G401.6 (cell line): ENCODE results near the gene ZNF362.
"Not testable (repeated sequence)": the region's sequence is repeated elsewhere in the genome, so short reads cannot be mapped to it uniquely, and the experiment has no call there.

ENCODE experiments used
- FAIRE-seq: peaks from 2 replicates; lab custom pipeline; 2012; peaks lifted over from hg19 to GRCh38; lab: Jason Lieb, UNC

Gene ZNF362

GRCh38 chr1:33306653-33307493, 50.6 kb downstream of the ZNF362 start:
- FAIRE-seq, result no peak

GRCh38 chr1:33307494-33307864, 51.2 kb downstream of the ZNF362 start:
- no peak for FAIRE-seq

- not testable (repeated sequence) for FAIRE-seq
Measured at GRCh38 chr1:33309351-33309750, 53.1 kb downstream of the ZNF362 start.

- no peak for FAIRE-seq
Measured at GRCh38 chr1:33310702-33311101, 54.4 kb downstream of the ZNF362 start.

GRCh38 chr1:33311706-33312412, 55.6 kb downstream of the ZNF362 start:
- no peak for FAIRE-seq

GRCh38 chr1:33312413-33312749, 56.1 kb downstream of the ZNF362 start:
- no peak for FAIRE-seq

GRCh38 chr1:33314416-33314815, 58.1 kb downstream of the ZNF362 start:
- no peak for FAIRE-seq

GRCh38 chr1:33316601-33317000, 60.3 kb downstream of the ZNF362 start:
- no peak for FAIRE-seq

GRCh38 chr1:33317354-33317753, 61.1 kb downstream of the ZNF362 start:
- no peak for FAIRE-seq

- FAIRE-seq, result no peak
Measured at GRCh38 chr1:33317946-33318345, 61.7 kb downstream of the ZNF362 start.

- FAIRE-seq, result no peak
Measured at GRCh38 chr1:33319186-33319948, 63.1 kb downstream of the ZNF362 start.

- no peak for FAIRE-seq
Measured at GRCh38 chr1:33319949-33320618, 63.8 kb downstream of the ZNF362 start.

- FAIRE-seq, result no peak
Measured at GRCh38 chr1:33320619-33321165, 64.4 kb downstream of the ZNF362 start, which contains the start of gene A3GALT2. TSS of gene A3GALT2 (minus strand) at chr1:33321098. CDS start at chr1:33321098, 0 bp downstream.

- FAIRE-seq, result no peak
Measured at GRCh38 chr1:33321178-33321577, 64.9 kb downstream of the ZNF362 start.

- FAIRE-seq, result no peak
Measured at GRCh38 chr1:33322109-33322508, 65.8 kb downstream of the ZNF362 start.

GRCh38 chr1:33322870-33323585, 66.7 kb downstream of the ZNF362 start:
- FAIRE-seq, result no peak

GRCh38 chr1:33323663-33324477, 67.6 kb downstream of the ZNF362 start:
- FAIRE-seq, result no peak

- FAIRE-seq, result no peak
Measured at GRCh38 chr1:33324677-33325575, 68.6 kb downstream of the ZNF362 start.

- no peak for FAIRE-seq
Measured at GRCh38 chr1:33326785-33327184, 70.5 kb downstream of the ZNF362 start.
